Keratinocyte (primary cell): ENCODE data around the gene SLC30A1. TPM values are rescaled to one million over a fixed set of nuclear protein-coding genes. Genes with fewer than 3 reads are reported as not detected.

ENCODE experiments used
- DNase-seq: peaks from one replicate; pipeline ENCODE4 v3.0.0-alpha.2; 2011; ENCODE audit warnings: low read depth, missing footprints, low spot score
- FAIRE-seq: peaks from 2 replicates; lab custom pipeline; 2011; peaks lifted over from hg19 to GRCh38; lab: Jason Lieb, UNC
- H2AFZ ChIP-seq: 2 replicates; pipeline ENCODE4 v1.6.0; 2012; ENCODE audit warnings: low read length, control low read depth, inconsistent platforms; ENCODE audit not compliant: control insufficient read depth
- H3K27ac ChIP-seq: 2 replicates; pipeline ENCODE4 v1.5.1; 2011; ENCODE audit warnings: low read length; ENCODE audit not compliant: control insufficient read depth, insufficient read depth
- H3K27me3 ChIP-seq: 3 replicates; pipeline ENCODE4 v1.6.0; 2011; ENCODE audit warnings: low read length; ENCODE audit not compliant: control insufficient read depth, insufficient read depth; ENCODE audit errors: extremely low read depth
- H3K36me3 ChIP-seq, 2 experiments: 2 replicates in 1 of 2; 3 replicates in 1 of 2; pipeline ENCODE4 v1.5.1; 2011; ENCODE audit warnings: low read length in 2 of 2, mild to moderate bottlenecking in 1 of 2; ENCODE audit not compliant: control insufficient read depth in 2 of 2, insufficient read depth in 2 of 2; ENCODE audit errors: extremely low read depth in 1 of 2
- H3K4me1 ChIP-seq: 3 replicates; pipeline ENCODE4 v1.5.1; 2011; ENCODE audit warnings: low read length; ENCODE audit not compliant: control insufficient read depth, insufficient read depth; ENCODE audit errors: extremely low read depth
- H3K4me2 ChIP-seq: 3 replicates; pipeline ENCODE4 v1.6.0; 2011; ENCODE audit warnings: low read depth, low read length; ENCODE audit not compliant: control insufficient read depth, insufficient read depth; ENCODE audit errors: extremely low read depth
- H3K4me3 ChIP-seq, 3 experiments: fragments of 200-600 bp in 1 of 3; sonication (generic) in 1 of 3; 2 replicates in 2 of 3; 3 replicates in 1 of 3; pipeline ENCODE4 v1.5.1; 2011 to 2016; ENCODE audit warnings: low read length in 3 of 3, mild to moderate bottlenecking in 3 of 3, control low read depth in 2 of 3, inconsistent platforms in 1 of 3, low read depth in 1 of 3, mixed read lengths in 1 of 3, mixed run types in 1 of 3, moderate library complexity in 1 of 3; ENCODE audit not compliant: control insufficient read depth in 2 of 3, insufficient read depth in 2 of 3; ENCODE audit errors: extremely low read depth in 1 of 3
- H3K79me2 ChIP-seq: 2 replicates; pipeline ENCODE4 v1.6.0; 2012; ENCODE audit warnings: low read length; ENCODE audit not compliant: control insufficient read depth, insufficient read depth
- H3K9ac ChIP-seq: 3 replicates; pipeline ENCODE4 v1.6.0; 2011; ENCODE audit warnings: low read length; ENCODE audit not compliant: control insufficient read depth, insufficient read depth; ENCODE audit errors: extremely low read depth
- H3K9me1 ChIP-seq: 3 replicates; pipeline ENCODE4 v1.6.0; 2011; ENCODE audit warnings: low read length; ENCODE audit not compliant: control insufficient read depth, insufficient read depth; ENCODE audit errors: extremely low read depth
- H3K9me3 ChIP-seq: 2 replicates; pipeline ENCODE4 v1.5.1; 2012; ENCODE audit warnings: low read depth, low read length; ENCODE audit not compliant: control insufficient read depth
- H4K20me1 ChIP-seq: 3 replicates; pipeline ENCODE4 v1.6.0; 2011; ENCODE audit warnings: low read length; ENCODE audit not compliant: control insufficient read depth, insufficient read depth; ENCODE audit errors: extremely low read depth
- EZH2 ChIP-seq: IDR thresholded peaks from one replicate; pipeline ENCODE4 v1.6.1; 2012; ENCODE audit warnings: inconsistent platforms, mild to moderate bottlenecking, low read length, moderate library complexity
- dilution Hi-C: fragments of 300-500 bp; cut with MboI; formaldehyde crosslinking; loops from one replicate; pipeline ENCODE4 v1.7.0; 2020; ENCODE audit warnings: low sequenced_read_pairs; ENCODE audit not compliant: extremely low pct_ligation_motif_present
- polyA plus RNA-seq, 5 experiments: library from polyadenylated mRNA; depleted of rRNA in 3 of 5; stranded (reverse) in 3 of 5; stranded (forward) in 1 of 5; unstranded in 1 of 5; fragments of >200 nt; gene quantifications; 1 replicate in 1 of 5; 2 replicates in 3 of 5; 3 replicates in 1 of 5; pipeline versions ENCODE4 v1.2.1 to v1.2.3, GENCODE V29; 2011 to 2012; ENCODE audit warnings: missing spikeins in 2 of 5, low read depth in 1 of 5, low replicate concordance in 1 of 5
- TF ChIP-seq, protein P1 (sequence below), 3 experiments: IDR thresholded peaks in 1 of 3; conservative IDR thresholded peaks in 1 of 3; optimal IDR thresholded peaks in 1 of 3; 2 replicates in 2 of 3; 3 replicates in 1 of 3; pipeline versions ENCODE3 to v1.5.1; 2011; ENCODE audit warnings: low read length in 3 of 3, mild to moderate bottlenecking in 3 of 3, moderate library complexity in 2 of 3, control low read depth in 1 of 3, inconsistent platforms in 1 of 3; ENCODE audit not compliant: insufficient read depth in 2 of 3; ENCODE audit errors: extremely low read depth in 1 of 3

SLC30A1 gene
- polyA plus RNA-seq, 1 donor (not counting 4 experiments of a cell fraction or from before 2014, with no cell fraction given), result 17.2 TPM

DNA sequence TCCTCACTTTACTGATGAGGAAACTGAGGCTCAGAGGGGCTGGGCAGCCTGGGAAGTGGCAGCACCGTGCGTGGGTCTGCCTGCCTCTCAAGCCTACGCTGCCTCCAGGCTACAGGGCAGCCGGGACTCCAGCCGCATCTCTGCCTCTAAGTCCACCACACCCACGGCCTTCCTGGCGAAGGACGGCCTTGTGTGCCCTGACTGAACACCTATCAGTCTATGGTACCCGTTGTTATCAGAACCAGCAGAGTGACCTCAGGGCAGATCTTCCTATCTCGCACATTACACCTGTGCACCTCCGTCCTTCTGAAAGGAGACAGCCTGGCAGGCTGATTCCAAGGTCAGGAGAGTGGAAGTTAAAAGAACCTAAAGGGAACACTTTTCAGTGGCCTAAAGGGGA lies 35.7 kb upstream of the SLC30A1 start:
- Histone ChIP-seq H3K9ac (no peak overlapping the region), H3K4me1 (peaks cover 20% of the 10 kb centered on the region), H3K36me3 (no peaks in the 10 kb centered on the region), H3K27ac (no peak overlapping the region), H3K9me1 (no peaks in the 10 kb centered on the region), H2AFZ (no peak overlapping the region), H4K20me1 (no peaks in the 10 kb centered on the region), H3K9me3 (no peaks in the 10 kb centered on the region), H3K27me3 (no peaks in the 10 kb centered on the region), H3K79me2 (no peaks in the 10 kb centered on the region), H3K4me3 (no peak overlapping the region), H3K4me2 (no peak overlapping the region)
- FAIRE-seq (no peak), DNase-seq (no peak)
- TF ChIP-seq, protein P1, sequence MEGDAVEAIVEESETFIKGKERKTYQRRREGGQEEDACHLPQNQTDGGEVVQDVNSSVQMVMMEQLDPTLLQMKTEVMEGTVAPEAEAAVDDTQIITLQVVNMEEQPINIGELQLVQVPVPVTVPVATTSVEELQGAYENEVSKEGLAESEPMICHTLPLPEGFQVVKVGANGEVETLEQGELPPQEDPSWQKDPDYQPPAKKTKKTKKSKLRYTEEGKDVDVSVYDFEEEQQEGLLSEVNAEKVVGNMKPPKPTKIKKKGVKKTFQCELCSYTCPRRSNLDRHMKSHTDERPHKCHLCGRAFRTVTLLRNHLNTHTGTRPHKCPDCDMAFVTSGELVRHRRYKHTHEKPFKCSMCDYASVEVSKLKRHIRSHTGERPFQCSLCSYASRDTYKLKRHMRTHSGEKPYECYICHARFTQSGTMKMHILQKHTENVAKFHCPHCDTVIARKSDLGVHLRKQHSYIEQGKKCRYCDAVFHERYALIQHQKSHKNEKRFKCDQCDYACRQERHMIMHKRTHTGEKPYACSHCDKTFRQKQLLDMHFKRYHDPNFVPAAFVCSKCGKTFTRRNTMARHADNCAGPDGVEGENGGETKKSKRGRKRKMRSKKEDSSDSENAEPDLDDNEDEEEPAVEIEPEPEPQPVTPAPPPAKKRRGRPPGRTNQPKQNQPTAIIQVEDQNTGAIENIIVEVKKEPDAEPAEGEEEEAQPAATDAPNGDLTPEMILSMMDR (optimal IDR thresholded peaks at IDR 0.05 in 1 of 3, IDR thresholded peaks at IDR 0.05 in 1 of 3, conservative IDR thresholded peaks at IDR 0.05 in 1 of 3; ENCODE audit: extremely low read depth in 1 of 3, insufficient read depth in 2 of 3, low read length in 3 of 3), result no peak
- TF ChIP-seq EZH2, result no peak
- dilution Hi-C loops, result no loop called here

DNA sequence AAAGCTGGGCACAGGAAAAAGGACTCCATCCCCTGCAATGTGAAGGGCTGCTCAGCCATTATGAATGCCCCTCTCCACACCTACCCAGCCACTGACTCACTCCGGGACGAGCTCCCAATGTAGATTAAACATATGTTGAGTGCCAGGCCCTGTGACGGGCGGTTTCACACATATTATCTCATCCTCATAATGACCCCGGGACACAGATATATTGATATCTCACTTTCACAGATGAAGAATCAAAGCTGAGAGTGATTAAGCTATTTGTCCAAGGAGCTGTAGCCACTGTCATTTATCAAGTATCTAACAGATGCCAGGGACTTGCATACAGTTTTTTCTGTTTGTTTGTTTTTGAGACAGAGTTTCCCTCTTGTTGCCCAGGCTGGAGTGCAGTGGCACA lies 35.0 kb upstream of the SLC30A1 start:
- Histone ChIP-seq H3K9me1 (no peaks in the 10 kb centered on the region), H4K20me1 (no peaks in the 10 kb centered on the region), H3K79me2 (no peaks in the 10 kb centered on the region), H2AFZ (no peak overlapping the region), H3K9ac (no peak overlapping the region), H3K36me3 (no peaks in the 10 kb centered on the region), H3K27ac (no peak overlapping the region), H3K4me1 (peaks cover 20% of the 10 kb centered on the region), H3K4me3 (no peak overlapping the region), H3K4me2 (no peak overlapping the region), H3K9me3 (no peaks in the 10 kb centered on the region), H3K27me3 (no peaks in the 10 kb centered on the region)
- dilution Hi-C loops, result no loop called here
- no peak for DNase-seq
- no peak for FAIRE-seq
- no peak for TF ChIP-seq EZH2
- TF ChIP-seq, protein P1 (optimal IDR thresholded peaks at IDR 0.05 in 1 of 3, IDR thresholded peaks at IDR 0.05 in 1 of 3, conservative IDR thresholded peaks at IDR 0.05 in 1 of 3; ENCODE audit: extremely low read depth in 1 of 3, insufficient read depth in 2 of 3, low read length in 3 of 3), result no peak
